ENCODE results near the gene PIM1.
"Not testable (repeated sequence)": the region's sequence is repeated elsewhere in the genome, so short reads cannot be mapped to it uniquely, and the experiment has no call there.

Gene PIM1

DNA sequence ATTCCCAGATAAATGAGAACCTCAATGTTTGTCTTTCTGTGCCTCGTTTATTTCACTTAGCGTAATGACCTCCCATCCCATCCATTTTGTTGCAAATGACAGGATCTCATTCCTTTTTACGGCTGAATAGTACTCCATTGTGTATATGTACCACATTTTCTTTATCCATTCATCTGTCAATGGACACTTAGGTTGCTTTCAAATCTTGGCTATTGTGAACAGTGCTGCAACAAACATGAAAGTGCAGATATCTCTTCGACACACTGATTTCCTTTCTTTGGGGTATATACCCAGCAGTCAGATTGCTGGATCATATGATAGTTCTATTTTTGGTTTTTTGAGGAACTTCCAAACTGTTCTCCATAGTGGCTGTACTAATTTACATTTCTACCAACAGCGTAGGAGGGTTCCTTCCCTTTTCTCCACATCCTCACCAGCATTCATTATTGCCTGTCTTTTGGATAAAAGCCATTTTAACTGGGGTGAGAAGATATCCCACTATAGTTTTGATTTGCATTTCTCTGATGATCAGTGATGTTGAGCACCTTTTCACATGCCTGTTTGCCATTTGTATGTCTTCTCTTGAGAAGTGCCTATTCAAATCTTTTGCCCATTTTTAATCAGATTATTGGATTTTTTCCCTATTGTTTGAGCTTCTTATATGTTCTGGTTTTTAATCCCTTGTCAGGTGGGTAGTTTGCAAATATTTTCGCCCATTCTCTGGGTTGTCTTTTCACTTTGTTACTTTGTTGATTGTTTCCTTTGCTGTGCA, 16.2 kb downstream of the PIM1 start:
- in situ Hi-C loops (cut with MboI; ENCODE audit: low sequenced_read_pairs) = not testable (repeated sequence)

DNA sequence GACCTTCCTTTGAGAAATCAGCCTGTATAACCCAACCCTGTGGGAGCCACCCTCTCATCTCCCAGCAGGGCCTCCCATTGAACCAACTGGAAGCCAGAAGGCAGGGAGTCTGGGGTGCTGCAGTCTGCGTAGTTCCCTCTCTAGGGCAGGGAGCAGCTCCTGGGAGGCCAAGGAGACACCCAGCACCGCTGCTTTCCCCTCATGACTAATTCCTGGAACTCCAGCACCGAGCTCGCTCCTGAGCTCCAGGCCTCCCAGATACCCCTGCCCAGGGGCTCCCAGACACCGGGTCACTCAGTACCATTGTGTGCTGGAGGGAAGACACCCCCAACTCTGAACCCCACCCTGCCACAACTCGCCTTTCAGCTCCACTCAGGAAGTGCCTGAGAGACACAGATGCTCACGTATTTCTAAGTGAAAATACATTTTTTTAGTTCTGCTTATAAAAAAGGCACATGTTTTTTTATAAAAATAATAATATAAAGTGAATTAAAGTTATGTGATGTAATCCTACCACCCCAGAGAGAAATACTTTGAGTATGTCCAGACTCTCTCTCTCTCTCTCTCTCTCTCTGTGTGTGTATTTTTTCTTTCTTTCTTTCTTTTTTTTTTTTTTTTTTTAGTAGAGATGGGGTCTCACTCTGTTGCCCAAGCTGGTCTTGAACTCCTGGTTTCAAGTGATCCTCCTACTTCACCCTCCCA, 17.5 kb downstream of the PIM1 start:
- in situ Hi-C loops (cut with MboI; ENCODE audit: low sequenced_read_pairs) = no loop called here

DNA sequence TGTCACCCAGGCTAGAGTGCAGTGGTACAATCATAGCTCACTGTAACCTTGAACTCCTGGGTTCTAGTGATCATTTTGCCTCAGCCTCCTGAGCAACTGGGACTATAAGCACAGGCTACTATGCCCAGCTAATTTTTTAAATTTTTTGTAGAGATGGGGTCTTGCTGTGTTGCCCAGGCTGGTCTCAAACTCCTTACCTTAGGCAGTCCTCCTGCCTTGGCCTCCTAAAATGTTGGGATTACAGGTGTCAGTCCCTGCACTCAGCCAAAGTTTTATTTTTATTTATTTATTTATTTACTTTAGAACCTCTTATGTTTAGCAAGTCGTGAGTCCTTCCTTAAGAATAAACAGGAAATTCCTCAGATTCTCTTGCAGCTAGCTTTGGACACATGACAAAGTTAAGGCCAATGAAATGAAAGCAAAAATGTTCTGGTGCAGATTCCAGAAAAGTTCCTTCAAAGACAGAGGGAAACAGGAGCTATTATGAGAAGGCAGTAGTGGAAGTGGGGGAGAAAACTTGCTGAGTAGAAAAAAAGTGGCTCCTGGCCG, 19.1 kb downstream of the PIM1 start:
- in situ Hi-C loops (cut with MboI; ENCODE audit: low sequenced_read_pairs) = no loop called here

DNA sequence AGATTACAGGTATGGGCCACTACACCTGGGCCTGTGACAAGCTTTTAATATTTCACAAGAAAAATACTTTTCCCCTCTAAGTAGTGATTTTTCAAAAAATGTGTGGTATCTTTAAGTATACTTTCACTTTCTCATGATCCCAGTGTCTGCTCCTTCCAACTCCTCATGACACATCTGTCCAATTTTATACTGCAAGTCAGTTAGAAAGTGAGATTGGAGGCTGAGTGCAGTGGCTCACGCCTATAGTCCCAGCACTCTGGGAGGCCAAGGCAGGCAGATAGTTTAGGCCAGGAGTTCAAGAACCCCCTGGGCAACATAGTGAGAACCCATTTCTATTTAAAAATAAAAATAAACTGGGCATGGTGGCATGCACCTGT, 20.2 kb downstream of the PIM1 start:
- in situ Hi-C loops (cut with MboI; ENCODE audit: low sequenced_read_pairs) = no loop called here

DNA sequence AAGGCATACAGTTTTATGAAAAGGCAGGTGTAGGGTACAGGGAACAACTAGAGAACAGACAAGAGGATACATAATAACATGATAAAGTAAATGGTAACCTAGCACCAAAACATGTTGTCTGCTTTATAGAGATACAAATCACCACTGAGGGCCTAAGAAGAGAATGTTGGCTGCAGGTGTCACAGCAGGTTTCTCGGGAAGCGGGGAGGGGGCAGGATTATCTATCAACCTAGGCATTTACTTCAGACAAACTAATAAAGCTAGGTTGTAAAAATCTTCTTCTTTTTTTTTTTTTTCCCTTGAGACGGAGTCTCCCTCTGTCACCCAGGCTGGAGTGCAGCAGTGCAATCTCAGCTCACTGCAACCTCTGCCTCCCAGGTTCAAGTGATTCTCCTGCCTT, 22.7 kb downstream of the PIM1 start:
- in situ Hi-C loops (cut with MboI; ENCODE audit: low sequenced_read_pairs) = no loop called here

DNA sequence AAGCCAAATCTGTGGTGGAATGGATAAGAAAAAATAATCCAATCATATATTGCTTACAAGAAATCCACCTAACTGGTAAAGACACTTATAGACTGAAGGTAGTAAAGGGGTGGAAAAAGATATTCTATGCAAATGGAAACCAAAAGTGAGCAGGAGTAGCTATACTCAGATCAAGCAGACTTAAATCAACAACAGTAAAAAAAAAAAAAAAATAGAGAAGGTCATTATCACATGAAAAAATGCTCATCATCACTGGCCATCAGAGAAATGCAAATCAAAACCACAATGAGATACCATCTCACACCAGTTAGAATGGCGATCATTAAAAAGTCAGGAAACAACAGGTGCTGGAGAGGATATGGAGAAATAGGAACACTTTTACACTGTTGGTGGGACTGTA, 24.9 kb downstream of the PIM1 start:
- in situ Hi-C loops (cut with MboI; ENCODE audit: low sequenced_read_pairs) = not testable (repeated sequence)

DNA sequence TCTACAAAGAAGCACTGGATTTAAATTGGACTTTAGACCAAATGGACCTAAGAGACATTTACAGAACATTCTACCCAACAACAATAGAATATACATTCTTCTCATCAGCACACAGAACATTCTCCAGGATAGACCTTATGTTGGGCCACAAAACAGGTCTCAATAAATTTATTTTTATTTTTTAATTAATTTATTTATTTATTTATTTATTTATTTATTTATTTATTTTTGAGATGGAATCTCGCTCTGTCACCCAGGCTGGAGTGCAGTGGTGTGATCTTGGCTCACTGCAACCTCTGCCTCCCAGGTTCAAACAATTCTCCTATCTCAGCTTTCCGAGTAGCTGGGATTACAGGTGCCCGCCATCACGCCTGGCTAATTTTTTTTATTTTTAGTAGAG, 26.5 kb downstream of the PIM1 start:
- in situ Hi-C loops (cut with MboI; ENCODE audit: low sequenced_read_pairs) = not testable (repeated sequence)

DNA sequence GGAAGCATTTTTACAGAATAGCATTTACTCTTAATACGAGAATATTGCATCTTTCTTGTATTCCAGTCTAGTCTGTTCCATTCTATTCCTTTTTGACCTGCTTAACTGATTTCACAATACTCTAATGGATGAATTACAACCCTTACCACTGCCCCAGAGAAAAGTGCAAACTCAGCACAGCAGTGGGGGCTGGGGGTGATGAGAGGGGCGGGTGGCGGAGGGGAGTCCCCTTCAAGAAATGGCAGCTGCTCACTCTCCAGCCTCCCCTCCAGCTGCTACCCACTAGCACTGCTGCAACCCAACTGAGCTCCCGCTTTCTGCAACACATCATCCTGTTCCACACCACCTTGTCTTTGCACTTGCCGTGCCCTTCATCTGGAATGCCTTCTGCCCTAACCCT, 30.1 kb downstream of the PIM1 start:
- in situ Hi-C loops (cut with MboI; ENCODE audit: low sequenced_read_pairs) = loop anchor here (10.0 to 25.0 kb wide), 4 partner anchors 175 to 588 kb away; partner anchors contain the start of gene C6orf89

DNA sequence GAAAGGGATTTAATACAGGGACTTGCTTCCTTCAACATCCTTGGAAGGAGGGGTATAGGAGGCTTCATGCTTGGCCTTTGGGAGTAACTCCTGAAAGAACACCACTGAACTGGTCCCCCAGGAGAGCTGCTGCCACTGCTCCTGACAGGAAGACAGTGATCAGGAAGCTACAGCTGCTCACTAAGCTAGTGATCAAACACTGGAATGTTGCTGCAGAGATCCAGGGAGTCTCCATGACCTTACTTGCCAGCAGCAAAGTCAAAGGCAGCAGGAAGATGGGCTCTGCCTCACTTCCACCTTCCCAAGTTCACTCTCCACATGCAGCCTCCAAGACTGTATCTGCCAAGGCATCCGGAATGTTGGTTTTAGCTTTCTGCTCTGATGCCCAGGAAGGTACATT, 31.8 kb downstream of the PIM1 start:
- in situ Hi-C loops (cut with MboI; ENCODE audit: low sequenced_read_pairs) = loop anchor here (10.0 to 25.0 kb wide), 4 partner anchors 177 to 589 kb away; partner anchors contain the start of gene C6orf89

DNA sequence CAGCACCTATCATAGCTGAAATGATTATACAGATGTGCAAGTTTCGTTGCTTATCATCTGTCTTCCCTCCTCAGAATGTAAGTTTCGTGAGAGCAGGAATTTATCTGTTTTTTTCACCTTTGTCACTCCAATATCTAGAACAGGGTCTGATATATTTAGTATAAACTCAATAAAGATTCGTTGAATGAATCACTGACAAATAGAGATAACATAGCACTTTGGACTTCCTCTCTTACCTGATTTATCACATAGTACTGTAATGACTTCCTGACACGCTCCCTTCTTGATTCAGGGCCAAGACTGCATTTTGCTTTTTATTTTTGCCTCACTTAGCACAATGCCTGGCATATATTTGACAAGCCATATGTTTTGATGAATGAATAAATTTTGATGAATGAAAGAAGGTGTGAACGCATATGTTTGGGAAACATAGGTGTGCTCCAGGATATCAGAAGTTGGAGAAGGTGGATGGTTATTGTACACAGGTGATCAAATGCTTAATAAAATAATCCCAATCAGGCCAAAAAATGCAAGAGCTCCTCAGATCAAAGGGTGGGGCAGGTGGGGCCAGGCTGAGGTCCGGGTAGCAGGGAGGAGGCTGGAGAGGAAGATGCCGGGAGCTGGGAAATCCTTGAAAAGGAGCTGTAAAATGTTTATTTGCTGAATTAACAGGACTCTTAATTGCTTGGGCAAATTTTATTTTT, 33.0 kb downstream of the PIM1 start:
- in situ Hi-C loops (cut with MboI; ENCODE audit: low sequenced_read_pairs) = loop anchor here (10.0 to 25.0 kb wide), 4 partner anchors 178 to 591 kb away; partner anchors contain the start of gene C6orf89

DNA sequence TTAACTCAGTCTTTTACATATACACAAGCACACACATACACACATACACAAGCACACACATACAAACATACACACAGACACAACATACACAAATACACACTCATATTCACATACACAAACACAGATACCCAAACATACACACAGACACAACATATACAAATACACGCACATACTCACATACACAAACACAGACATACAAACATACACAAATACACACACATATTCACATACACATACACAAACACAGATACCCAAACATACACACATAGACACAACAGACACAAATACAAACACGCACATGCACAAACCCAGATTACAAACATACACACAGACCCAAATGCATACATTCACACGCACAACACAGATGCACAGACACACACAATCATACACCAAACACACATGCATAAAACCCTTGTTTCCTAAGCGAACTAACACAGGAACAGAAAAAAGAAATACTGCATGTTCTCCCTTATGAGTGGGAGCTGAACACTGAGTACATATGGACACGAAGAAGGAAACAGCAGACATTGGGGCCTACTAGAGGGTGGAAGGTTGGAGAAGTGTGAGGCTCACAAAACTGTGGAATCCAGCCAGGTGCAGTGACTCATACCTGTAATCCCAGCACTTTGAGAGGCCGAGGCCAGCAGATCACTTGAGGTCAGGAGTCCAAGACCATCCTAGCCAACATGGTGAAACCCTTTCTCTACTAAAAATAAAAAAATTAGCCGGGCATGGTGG, 34.2 kb downstream of the PIM1 start:
- in situ Hi-C loops (cut with MboI; ENCODE audit: low sequenced_read_pairs) = loop anchor here (10.0 to 25.0 kb wide), 4 partner anchors 179 to 592 kb away; partner anchors contain the start of gene C6orf89

DNA sequence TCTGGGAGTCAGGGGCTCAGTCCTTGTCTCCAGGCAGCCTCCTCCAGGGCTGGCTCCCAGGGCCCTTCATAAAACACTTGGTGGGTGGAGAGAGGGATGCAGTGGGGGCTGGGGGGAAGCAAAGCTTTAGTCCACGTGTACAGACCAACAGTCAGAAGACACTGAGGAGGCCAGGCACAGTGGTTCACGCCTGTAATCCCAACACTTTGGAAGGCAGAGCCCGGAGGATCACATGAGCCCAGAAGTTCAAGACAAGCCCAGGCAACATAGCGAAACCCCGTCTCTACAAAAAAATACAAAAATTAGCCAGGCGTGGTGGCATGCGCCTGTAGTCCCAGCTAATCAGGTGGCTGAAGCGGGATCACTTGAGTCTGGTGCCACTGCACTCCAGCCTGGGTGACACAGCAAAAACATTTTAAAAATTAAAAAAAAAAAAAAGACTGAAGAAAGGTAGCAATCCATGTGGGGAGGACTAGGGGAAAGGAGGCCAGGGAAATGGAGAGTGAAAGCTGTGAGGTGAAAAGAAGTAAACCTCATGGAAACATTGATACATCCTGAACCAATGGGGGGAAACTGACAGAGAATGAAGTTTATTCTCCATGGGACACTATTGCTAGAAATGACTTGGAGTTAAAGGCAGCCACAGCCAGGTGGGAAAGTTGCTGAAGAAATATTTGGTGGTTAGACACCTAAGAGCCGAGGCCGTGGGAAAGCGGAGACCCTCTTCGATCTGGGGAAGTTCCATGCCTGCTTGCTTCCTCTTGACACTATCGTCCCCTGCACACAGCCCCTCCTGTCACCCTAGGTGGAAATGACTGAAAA, 35.4 kb downstream of the PIM1 start:
- in situ Hi-C loops (cut with MboI; ENCODE audit: low sequenced_read_pairs) = loop anchor here (5.0 to 25.0 kb wide), 5 partner anchors 33 to 593 kb away; partner anchors contain the start of genes C6orf89 and PIM1

DNA sequence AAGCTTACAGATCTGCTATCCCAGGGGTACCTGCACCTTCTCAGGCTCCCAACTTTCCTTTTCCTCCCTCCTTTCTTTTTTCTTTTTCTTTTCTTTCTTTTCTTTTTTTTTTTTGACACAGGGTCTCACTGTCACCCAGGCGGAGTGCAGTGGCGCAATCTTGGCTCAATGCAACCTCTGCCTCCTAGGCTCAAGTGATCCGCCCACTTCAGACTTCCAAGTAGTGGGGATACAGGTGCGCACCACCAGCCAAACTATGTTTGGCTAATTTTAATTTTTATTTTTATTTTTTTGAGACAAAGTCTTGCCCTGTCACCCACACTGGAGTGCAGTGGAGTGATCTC, 36.0 kb downstream of the PIM1 start:
- in situ Hi-C loops (cut with MboI; ENCODE audit: low sequenced_read_pairs) = loop anchor here (5.0 to 25.0 kb wide), 5 partner anchors 34 to 594 kb away; partner anchors contain the start of genes C6orf89 and PIM1

DNA sequence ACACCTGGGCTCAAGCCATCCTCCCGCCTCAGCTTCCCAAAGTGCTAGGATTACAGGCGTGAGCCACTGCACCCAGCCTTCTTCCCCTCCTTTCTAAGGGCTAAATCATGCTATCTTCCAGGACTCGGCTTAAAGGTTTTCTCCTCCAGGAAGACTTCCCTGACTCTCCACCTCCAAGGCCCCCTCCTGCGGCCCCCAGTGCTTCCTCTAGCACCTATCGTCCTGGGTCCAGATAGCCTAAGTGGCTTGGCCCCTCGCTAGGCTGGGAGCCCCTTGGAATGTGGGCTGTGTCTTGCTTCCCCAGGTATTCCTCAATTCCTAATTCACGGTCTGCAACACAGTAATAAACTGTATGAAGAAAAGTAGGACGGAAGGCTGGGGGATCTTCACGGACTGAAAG, 36.7 kb downstream of the PIM1 start:
- in situ Hi-C loops (cut with MboI; ENCODE audit: low sequenced_read_pairs) = loop anchor here (5.0 to 25.0 kb wide), 5 partner anchors 34 to 594 kb away; partner anchors contain the start of genes C6orf89 and PIM1

DNA sequence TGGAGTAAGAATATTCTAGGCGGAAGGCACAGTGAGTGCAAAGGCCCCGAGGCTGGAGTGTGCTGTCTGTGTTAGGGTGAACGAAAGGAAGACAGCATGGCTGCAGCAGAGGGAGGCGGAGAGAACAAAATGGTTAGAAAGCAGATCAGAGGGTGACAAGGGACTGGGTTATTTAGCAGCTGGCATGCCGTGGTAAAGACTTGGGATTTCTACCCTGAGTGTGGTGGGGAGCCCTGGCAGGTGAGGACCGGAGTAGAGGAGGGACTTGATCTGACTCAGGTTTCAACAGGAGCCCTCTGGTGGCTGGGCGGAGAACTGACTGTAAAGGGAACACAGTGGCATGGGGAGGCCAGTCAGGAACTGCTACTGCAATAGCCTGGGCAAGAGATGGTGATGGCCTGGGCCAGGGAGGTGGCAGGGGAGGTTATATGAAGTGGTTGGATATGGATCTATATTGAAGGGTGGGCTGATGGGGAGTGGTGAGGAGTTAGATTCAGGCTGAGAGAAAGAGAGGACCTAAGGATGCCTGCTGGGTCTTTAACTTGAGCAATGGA, 38.0 kb downstream of the PIM1 start:
- in situ Hi-C loops (cut with MboI; ENCODE audit: low sequenced_read_pairs) = loop anchor here (5.0 to 25.0 kb wide), 5 partner anchors 36 to 596 kb away; partner anchors contain the start of genes C6orf89 and PIM1

DNA sequence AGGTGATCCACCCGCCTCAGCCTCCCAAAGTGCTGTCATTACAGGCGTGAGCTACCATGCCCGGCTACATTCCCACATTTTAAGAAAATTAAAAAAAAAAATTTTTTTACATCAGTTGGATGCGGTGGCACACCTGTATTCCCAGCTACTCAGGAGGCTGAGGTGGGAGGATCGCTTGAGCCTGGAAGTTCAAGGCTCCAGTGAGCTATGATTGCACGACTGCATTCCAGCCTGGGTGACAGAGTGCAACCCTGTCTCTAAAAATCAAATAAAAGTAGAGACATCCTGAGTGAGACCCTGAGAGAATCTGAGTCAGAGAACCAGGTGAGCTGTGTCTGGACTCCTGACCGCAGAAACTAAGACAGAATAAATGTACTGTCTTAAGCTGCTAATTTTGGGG, 38.8 kb downstream of the PIM1 start:
- in situ Hi-C loops (cut with MboI; ENCODE audit: low sequenced_read_pairs) = loop anchor here (5.0 to 25.0 kb wide), 5 partner anchors 36 to 596 kb away; partner anchors contain the start of genes C6orf89 and PIM1

DNA sequence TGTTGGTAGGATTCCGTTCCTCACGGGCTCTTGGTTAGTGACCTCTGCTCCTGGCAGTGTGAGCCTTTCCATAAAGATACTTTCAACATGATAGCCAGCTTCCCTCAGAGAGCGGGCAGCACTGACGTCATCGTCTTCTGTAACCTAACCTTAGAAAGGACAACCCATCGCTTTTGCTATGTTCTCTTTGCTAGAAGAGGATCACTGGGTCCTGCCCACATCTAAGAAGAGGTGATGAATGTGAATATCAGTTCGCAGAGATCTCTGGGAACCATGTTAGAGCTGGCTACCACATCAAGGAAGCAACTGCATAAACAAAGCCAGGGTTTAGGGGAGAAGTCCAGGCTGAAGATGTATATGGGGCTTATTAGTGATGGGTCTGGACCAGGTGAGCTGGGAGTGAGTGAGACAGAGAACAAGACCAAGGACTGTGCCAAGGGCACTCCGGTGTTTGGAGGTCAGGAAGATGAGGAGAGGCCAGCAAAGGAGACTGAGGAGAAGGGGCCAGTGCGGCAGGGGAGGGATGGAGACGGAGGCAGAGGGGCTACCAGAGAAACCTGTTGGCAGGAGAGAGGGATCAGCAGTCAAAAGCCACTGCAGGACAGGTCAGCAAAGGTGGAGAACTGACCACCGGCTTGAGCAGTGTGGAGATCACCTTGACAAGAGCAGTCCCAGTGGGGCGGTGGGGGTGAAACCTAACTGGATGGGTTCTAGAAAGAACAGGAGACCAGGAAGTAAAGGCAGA, 39.7 kb downstream of the PIM1 start:
- in situ Hi-C loops (cut with MboI; ENCODE audit: low sequenced_read_pairs) = loop anchor here (5.0 to 25.0 kb wide), 5 partner anchors 37 to 597 kb away; partner anchors contain the start of genes C6orf89 and PIM1

Data from HL-60/S4 treated with retinoic acid at 250 ng/mL for 4 days and 3 days (cell line).